Lung (tissue), 12 donors: ENCODE data around the gene SYAP1. TPM values are rescaled to one million over a fixed set of nuclear protein-coding genes. Genes with fewer than 3 reads are reported as not detected.

ENCODE experiments used
- ATAC-seq: fragments of 200-7000 bp; cut with Tn5 transposase; one replicate; pipeline ENCODE4 v1.9.1; 2020; ENCODE audit warnings: moderate number of reproducible peaks; ENCODE audit not compliant: insufficient read depth, low FRiP score
- DNase-seq, 3 donors: peaks; one replicate each; pipeline ENCODE4 v3.0.0-alpha.2; 2013 to 2017
- H3K27ac ChIP-seq, 2 donors: one replicate each; pipeline ENCODE4 v1.5.1; 2013; ENCODE audit warnings: mild to moderate bottlenecking in 2 of 2, moderate library complexity in 2 of 2, control low read depth in 1 of 2, inconsistent platforms in 1 of 2, low read depth in 1 of 2, low read length in 1 of 2
- H3K27me3 ChIP-seq, 3 donors: one replicate each; pipeline ENCODE4 v1.5.1; 2013; ENCODE audit warnings: low read length in 2 of 3; ENCODE audit not compliant: control insufficient read depth in 3 of 3, insufficient read depth in 3 of 3
- H3K36me3 ChIP-seq, 4 donors: one replicate each; pipeline ENCODE4 v1.5.1; 2013; ENCODE audit warnings: low read length in 4 of 4, mild to moderate bottlenecking in 1 of 4, moderate library complexity in 1 of 4; ENCODE audit not compliant: control insufficient read depth in 4 of 4, insufficient read depth in 4 of 4
- H3K4me1 ChIP-seq, 5 donors: one replicate each; pipeline ENCODE4 v1.5.1; 2013; ENCODE audit warnings: low read length in 5 of 5, mild to moderate bottlenecking in 2 of 5, moderate library complexity in 1 of 5; ENCODE audit not compliant: control insufficient read depth in 5 of 5, insufficient read depth in 5 of 5
- H3K4me3 ChIP-seq: one replicate; pipeline ENCODE4 v1.5.1; 2013; ENCODE audit warnings: mild to moderate bottlenecking, control low read depth, moderate library complexity
- H3K9ac ChIP-seq, 2 donors: one replicate each; pipeline ENCODE4 v1.5.1; 2013; ENCODE audit warnings: low read length in 2 of 2, control low read depth in 1 of 2; ENCODE audit not compliant: insufficient read depth in 1 of 2
- H3K9me3 ChIP-seq, 4 donors: one replicate each; pipeline ENCODE4 v1.5.1; 2013; ENCODE audit warnings: low read length in 3 of 4, mild to moderate bottlenecking in 1 of 4, moderate library complexity in 1 of 4; ENCODE audit not compliant: control insufficient read depth in 4 of 4, insufficient read depth in 3 of 4
- WGBS, 2 donors: extraction: QIAGEN DNeasy Blood & Tissue Kit; methylation state at CpG; one replicate each; pipeline ENCODE4 v1.1.7; 2013; 5-methylcytosine and 5-hydroxymethylcytosine counted together
- polyA plus RNA-seq, 2 donors: library from polyadenylated mRNA; stranded (reverse); fragments of 200-250 nt; gene quantifications; one replicate each; pipeline ENCODE4 v1.2.1, GENCODE V29; 2013
- total RNA-seq, 2 donors: library from RNA; depleted of rRNA in 1 of 2; stranded (reverse); fragments of >200 nt in 1 of 2; gene quantifications; one replicate each; pipeline ENCODE4 v1.2.1, GENCODE V29; 2014 to 2021
- TF ChIP-seq, protein P1 (sequence below): IDR thresholded peaks from 2 replicates; pipeline ENCODE4 v1.5.1; 2012; ENCODE audit warnings: mild to moderate bottlenecking; ENCODE audit errors: control extremely low read depth, extremely low read depth
- donor health status: control.
- donor health status: control.
- donor health status: Bipolar disorder and iron deficiency.
- donor health status: healthy.
- donor health status: DM: yes; HTN: yes; CAD: no.

SYAP1 gene
- total and polyA plus RNA-seq, 4 donors, result 10.2 to 32.0 (median 23.2) TPM

- Histone ChIP-seq H3K27ac (no peak overlapping the region), H3K9me3 (no peaks in the 10 kb centered on the region), H3K36me3 (peaks cover 3 to 9% (median 8%) of the 10 kb centered on the region in 4 donors), H3K9ac (no peak overlapping the region), H3K4me3 (no peak overlapping the region), H3K4me1 (no peaks in the 10 kb centered on the region), H3K27me3 (peaks cover 0 to 12% (median 10%) of the 10 kb centered on the region in 3 donors)
- 84 to 100% methylated on average over 1 of the region's 1 CpG for whole genome bisulfite sequencing, 2 donors
- DNase-seq, result no peak
- no peak for ATAC-seq
- TF ChIP-seq, protein P1, sequence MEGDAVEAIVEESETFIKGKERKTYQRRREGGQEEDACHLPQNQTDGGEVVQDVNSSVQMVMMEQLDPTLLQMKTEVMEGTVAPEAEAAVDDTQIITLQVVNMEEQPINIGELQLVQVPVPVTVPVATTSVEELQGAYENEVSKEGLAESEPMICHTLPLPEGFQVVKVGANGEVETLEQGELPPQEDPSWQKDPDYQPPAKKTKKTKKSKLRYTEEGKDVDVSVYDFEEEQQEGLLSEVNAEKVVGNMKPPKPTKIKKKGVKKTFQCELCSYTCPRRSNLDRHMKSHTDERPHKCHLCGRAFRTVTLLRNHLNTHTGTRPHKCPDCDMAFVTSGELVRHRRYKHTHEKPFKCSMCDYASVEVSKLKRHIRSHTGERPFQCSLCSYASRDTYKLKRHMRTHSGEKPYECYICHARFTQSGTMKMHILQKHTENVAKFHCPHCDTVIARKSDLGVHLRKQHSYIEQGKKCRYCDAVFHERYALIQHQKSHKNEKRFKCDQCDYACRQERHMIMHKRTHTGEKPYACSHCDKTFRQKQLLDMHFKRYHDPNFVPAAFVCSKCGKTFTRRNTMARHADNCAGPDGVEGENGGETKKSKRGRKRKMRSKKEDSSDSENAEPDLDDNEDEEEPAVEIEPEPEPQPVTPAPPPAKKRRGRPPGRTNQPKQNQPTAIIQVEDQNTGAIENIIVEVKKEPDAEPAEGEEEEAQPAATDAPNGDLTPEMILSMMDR, result no peak
Observed at GRCh38 chrX:16762579-16762978, 43.2 kb downstream of the SYAP1 start.

DNA sequence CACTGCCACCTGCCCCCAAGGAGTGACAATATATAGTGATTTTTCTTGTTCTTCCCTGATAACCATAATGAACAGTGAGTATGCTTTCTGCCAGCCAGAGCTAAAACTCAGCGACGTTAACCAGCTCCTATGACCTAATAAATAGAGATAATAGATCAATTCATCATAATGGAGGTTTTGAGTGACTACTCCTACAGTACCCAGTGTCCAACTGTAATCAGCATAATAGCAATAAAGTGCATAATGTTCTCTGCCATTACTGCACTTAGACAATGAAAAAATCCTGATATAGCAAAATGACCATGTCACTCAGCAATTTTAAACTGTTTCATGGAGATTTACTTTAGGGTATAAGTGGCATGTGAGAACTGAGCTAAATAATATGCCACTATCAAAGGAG lies 46.2 kb downstream of the SYAP1 start:
- DNase-seq (no peak), ATAC-seq (no peak)
- Histone ChIP-seq H3K4me3 (no peak overlapping the region), H3K36me3 (peaks cover 0 to 3% (median 0%) of the 10 kb centered on the region in 4 donors), H3K4me1 (no peaks in the 10 kb centered on the region), H3K9ac (no peak overlapping the region), H3K27me3 (peaks cover 0 to 16% (median 14%) of the 10 kb centered on the region in 3 donors), H3K27ac (no peak overlapping the region), H3K9me3 (no peaks in the 10 kb centered on the region)
- TF ChIP-seq, protein P1, result no peak
- WGBS, 2 donors, result 77 to 83% methylated on average over 2 of the region's 2 CpGs

GRCh38 chrX:16770970-16771482 lies 51.6 kb downstream of the SYAP1 start:
- WGBS, 2 donors, result 82 to 83% methylated on average over 2 of the region's 2 CpGs
- H3K27ac ChIP-seq, result no peak overlapping the region
- DNase-seq, result no peak
- H3K27me3 ChIP-seq, result peaks cover 0 to 19% (median 11%) of the 10 kb centered on the region in 3 donors
- no peak for ATAC-seq
- H3K4me1 ChIP-seq, result no peaks in the 10 kb centered on the region
- TF ChIP-seq, protein P1, result no peak
- no peaks in the 10 kb centered on the region for H3K36me3 ChIP-seq
- H3K4me3 ChIP-seq, result no peak overlapping the region
- H3K9ac ChIP-seq, result no peak overlapping the region
- no peaks in the 10 kb centered on the region for H3K9me3 ChIP-seq
